ENCODE results near the gene RANGAP1. TPM values are rescaled to one million over a fixed set of nuclear protein-coding genes. Genes with fewer than 3 reads are reported as not detected.

RANGAP1 gene
- total and polyA plus RNA-seq, 10 donors, result 26.8 to 53.4 (median 43.7) TPM

GRCh38 chr22:41324821-41325528 is 39.0 kb upstream of the RANGAP1 start:
- intact Hi-C loops (cut with DNase I; ENCODE audit: low total_unique reads), result no loop called here
- H3K4me3 ChIP-seq, result no peak overlapping the region
- no peaks in the 10 kb centered on the region for H3K9me3 ChIP-seq
- peak overlapping the region in 1 of 8 donors; percentile 13 for H3K27ac ChIP-seq
- WGBS, 5 donors, result 84 to 98% (median 91%) methylated on average over 5 of the region's 5 CpGs
- peaks cover 0 to 99% (median 73%) of the 10 kb centered on the region in 6 donors for H3K36me3 ChIP-seq
- TF ChIP-seq CTCF (IDR thresholded peaks at IDR 0.05 in 8 of 11, conservative IDR thresholded peaks at IDR 0.05 in 3 of 11) (no peak), POLR2A (IDR thresholded peaks at IDR 0.05) (no peak), POLR2AphosphoS5 (IDR thresholded peaks at IDR 0.05) (no peak)
- H3K4me1 ChIP-seq, result peaks cover 0 to 29% (median 8%) of the 10 kb centered on the region in 6 donors
- no peak for DNase-seq
- H3K27me3 ChIP-seq (replicated peaks in 1 of 7), result no peaks in the 10 kb centered on the region

- Histone ChIP-seq H3K4me1 (peaks cover 0 to 14% (median 4%) of the 10 kb centered on the region in 6 donors), H3K27me3 (replicated peaks in 1 of 7) (no peaks in the 10 kb centered on the region), H3K27ac (no peak overlapping the region), H3K36me3 (peaks cover 0 to 71% (median 37%) of the 10 kb centered on the region in 6 donors), H3K4me3 (no peak overlapping the region), H3K9me3 (no peaks in the 10 kb centered on the region)
- 88 to 95% (median 94%) methylated on average over 9 to 16 of the region's 16 CpGs for WGBS, 5 donors
- DNase-seq, result no peak
- TF ChIP-seq POLR2A (IDR thresholded peaks at IDR 0.05), result no peak
- peak in 1 of 3 donors; percentile 21 for TF ChIP-seq POLR2AphosphoS5 (IDR thresholded peaks at IDR 0.05)
- no peak for TF ChIP-seq CTCF (IDR thresholded peaks at IDR 0.05 in 8 of 11, conservative IDR thresholded peaks at IDR 0.05 in 3 of 11)
- intact Hi-C loops (cut with DNase I; ENCODE audit: low total_unique reads), result no loop called here
Observed at GRCh38 chr22:41320416-41321240, 34.6 kb upstream of the RANGAP1 start.

- WGBS, 5 donors, result 69 to 87% (median 82%) methylated on average over 1 of the region's 1 CpG
- Histone ChIP-seq H3K9me3 (no peaks in the 10 kb centered on the region), H3K27ac (no peak overlapping the region), H3K4me3 (no peak overlapping the region), H3K4me1 (peaks cover 0 to 15% (median 9%) of the 10 kb centered on the region in 6 donors), H3K36me3 (peaks cover 0 to 30% (median 5%) of the 10 kb centered on the region in 6 donors), H3K27me3 (replicated peaks in 1 of 7) (no peaks in the 10 kb centered on the region)
- no peak for DNase-seq
- TF ChIP-seq POLR2A (IDR thresholded peaks at IDR 0.05) (no peak), CTCF (IDR thresholded peaks at IDR 0.05 in 8 of 11, conservative IDR thresholded peaks at IDR 0.05 in 3 of 11) (no peak), POLR2AphosphoS5 (IDR thresholded peaks at IDR 0.05) (no peak)
- intact Hi-C loops (cut with DNase I; ENCODE audit: low total_unique reads), result no loop called here
Observed at GRCh38 chr22:41315586-41315985, 29.6 kb upstream of the RANGAP1 start.

- TF ChIP-seq POLR2A (IDR thresholded peaks at IDR 0.05) (no peak), POLR2AphosphoS5 (IDR thresholded peaks at IDR 0.05) (no peak), CTCF (IDR thresholded peaks at IDR 0.05 in 8 of 11, conservative IDR thresholded peaks at IDR 0.05 in 3 of 11) (no peak)
- Histone ChIP-seq H3K27me3 (replicated peaks in 1 of 7) (no peaks in the 10 kb centered on the region), H3K9me3 (no peaks in the 10 kb centered on the region), H3K27ac (no peak overlapping the region), H3K4me3 (no peak overlapping the region), H3K36me3 (peaks cover 0 to 28% (median 3%) of the 10 kb centered on the region in 6 donors), H3K4me1 (peaks cover 0 to 15% (median 9%) of the 10 kb centered on the region in 6 donors)
- intact Hi-C loops (cut with DNase I; ENCODE audit: low total_unique reads), result no loop called here
- DNase-seq, result no peak
- WGBS, 5 donors, result 84 to 93% (median 90%) methylated on average over 8 of the region's 8 CpGs
Observed at GRCh38 chr22:41314821-41315220, 28.8 kb upstream of the RANGAP1 start.

Measured in spleen (tissue), 11 donors.